Right cardiac atrium (tissue), 5 donors: ENCODE results near the gene CYCS. TPM values are rescaled to one million over a fixed set of nuclear protein-coding genes. Genes with fewer than 3 reads are reported as not detected.

Experiments
- ATAC-seq, 2 donors: fragments of 200-7000 bp; cut with Tn5 transposase; one replicate each; pipeline versions ENCODE4 v1.8.0 to v1.9.1; 2020; ENCODE audit warnings: moderate library complexity in 2 of 2, mild to moderate bottlenecking in 1 of 2
- DNase-seq, 3 donors: peaks; one replicate each; pipeline ENCODE4 v3.0.0-alpha.2; 2020
- H3K27ac ChIP-seq: one replicate; pipeline ENCODE4 v1.5.1; 2013; ENCODE audit warnings: mild to moderate bottlenecking, low read length, control low read depth, moderate library complexity
- H3K27me3 ChIP-seq: one replicate; pipeline ENCODE4 v1.6.1; 2013; ENCODE audit not compliant: control insufficient read depth, insufficient read depth
- H3K4me1 ChIP-seq: one replicate; pipeline ENCODE4 v1.6.1; 2013; ENCODE audit warnings: low read length; ENCODE audit not compliant: control insufficient read depth, insufficient read depth
- H3K4me3 ChIP-seq: one replicate; pipeline ENCODE4 v1.5.1; 2013; ENCODE audit warnings: low read length, control low read depth
- H3K9me3 ChIP-seq: one replicate; pipeline ENCODE4 v1.6.1; 2013; ENCODE audit warnings: low read length; ENCODE audit not compliant: control insufficient read depth
- WGBS: extraction: QIAGEN DNeasy Blood & Tissue Kit; methylation state at CpG from one replicate; pipeline ENCODE4 v1.1.7; 2013; 5-methylcytosine and 5-hydroxymethylcytosine counted together
- intact Hi-C, 4 donors: fragments of 100-400 bp; cut with DNase I; formaldehyde crosslinking; loops; one replicate each; pipeline versions ENCODE4 v1.11.0 to v1.14.0; 2022 to 2023
- polyA plus RNA-seq: library from polyadenylated mRNA; stranded (reverse); fragments of 200-250 nt; gene quantifications from one replicate; pipeline ENCODE4 v1.2.3, GENCODE V29; 2013
- total RNA-seq, 4 donors: library from RNA; stranded (reverse); fragmentation: NEBNext Ultra II Directional; extraction: Animal tissue kit (Norgen Biotek cat#: 25700); gene quantifications; one replicate each; pipeline ENCODE4 v1.2.1, GENCODE V29; 2021
- donor health status: healthy with polysubstance abuse.
- donor health status: DM: no; HTN: yes; CAD: no.
- donor health status: DM: no; HTN: no; CAD: no.
- donor health status: DM: no; HTN: yes; CAD: no; lungs with severe emphysema.
- donor health status: DM: yes; HTN: yes; CAD: no.

The CYCS gene
- total and polyA plus RNA-seq, 5 donors: 504 to 708 (median 653) TPM

DNA sequence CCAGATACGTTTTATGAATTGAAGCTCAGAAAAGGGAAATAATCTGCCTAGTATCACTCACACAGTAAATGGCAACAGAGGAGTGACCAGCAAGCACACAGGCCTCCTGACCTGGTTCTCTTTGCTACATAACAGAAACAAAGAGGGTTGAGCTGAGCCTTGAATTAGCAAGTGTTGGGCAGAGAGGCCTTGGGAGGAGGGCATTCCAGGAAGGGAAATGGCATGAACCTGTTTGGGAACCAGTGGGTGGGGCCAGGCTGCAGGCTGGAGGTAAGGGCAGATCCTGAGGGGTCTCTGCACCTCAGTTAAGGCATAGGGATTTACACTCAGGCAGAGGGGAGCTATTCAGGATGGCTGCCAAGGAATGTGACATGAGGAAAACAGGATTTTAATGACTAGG lies 24.8 kb upstream of the CYCS start:
- intact Hi-C loops: no loop called here
- H3K27me3 ChIP-seq: no peaks in the 10 kb centered on the region
- ATAC-seq: no peak

DNA sequence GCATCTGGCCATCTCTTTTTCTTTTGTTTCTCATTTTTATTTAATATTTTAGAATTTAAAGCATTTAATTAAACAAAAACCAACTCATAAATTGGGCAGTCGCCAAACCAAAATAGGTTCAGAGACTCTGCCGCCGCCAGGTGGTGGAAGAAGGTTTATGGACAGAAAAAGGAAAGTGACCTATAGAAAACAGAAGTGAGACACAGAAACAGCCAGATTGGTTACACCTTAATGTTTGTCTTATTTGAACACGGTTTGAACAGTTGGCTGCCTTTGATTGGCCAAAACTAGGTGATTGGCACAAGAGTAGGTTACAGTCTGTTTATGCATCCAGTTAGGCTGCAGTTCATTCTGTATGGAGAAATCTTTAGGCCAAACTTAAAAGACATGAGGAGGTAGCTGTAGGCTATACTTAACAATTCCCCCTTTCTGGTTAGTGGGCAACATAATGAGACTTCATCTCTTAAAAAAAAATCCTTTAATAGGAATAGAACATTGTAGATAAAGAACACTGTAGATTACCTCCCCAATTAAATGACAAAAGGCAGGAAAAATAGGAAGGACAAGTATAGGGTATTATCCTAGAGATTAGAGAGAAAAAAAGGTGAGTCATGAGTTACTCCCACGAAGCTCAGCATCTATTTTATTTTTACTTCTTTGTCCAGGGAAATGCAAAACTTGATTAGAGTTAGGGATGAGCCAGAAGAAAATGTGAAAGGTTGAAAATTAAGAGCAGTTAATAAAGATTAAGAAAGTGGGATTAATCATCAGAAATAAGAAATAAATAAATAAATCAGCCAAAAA lies 23.9 kb upstream of the CYCS start:
- ATAC-seq: no peak
- intact Hi-C loops: no loop called here

More for the DNA sequence above, 24.8 kb upstream of the CYCS start:
- H3K4me3 ChIP-seq: no peak overlapping the region
- H3K9me3 ChIP-seq: no peaks in the 10 kb centered on the region
- DNase-seq: no peak
- no peak overlapping the region for H3K27ac ChIP-seq
- no peaks in the 10 kb centered on the region for H3K4me1 ChIP-seq
- 91% methylated on average over 1 of the region's 1 CpG for WGBS

DNA sequence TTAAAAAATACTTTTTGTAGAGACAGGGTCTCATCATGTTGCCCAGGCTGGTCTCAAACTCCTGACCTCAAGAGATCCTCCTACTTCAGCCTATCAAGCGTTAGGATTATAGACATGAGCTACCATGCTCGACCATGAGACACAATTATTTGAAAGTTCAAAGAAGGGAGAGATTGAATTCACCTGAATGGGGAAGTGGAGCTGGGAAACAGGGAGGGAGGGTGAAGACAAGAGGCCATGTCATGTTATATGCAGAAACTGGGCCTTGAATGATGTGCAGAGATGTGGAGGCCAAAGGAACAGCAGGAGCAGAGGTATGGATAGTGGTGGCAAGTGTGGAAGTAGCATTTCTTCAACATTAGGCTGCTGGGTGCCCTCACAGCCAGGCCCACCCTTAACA lies 18.7 kb upstream of the CYCS start:
- Histone ChIP-seq H3K4me3 (no peak overlapping the region), H3K27me3 (no peaks in the 10 kb centered on the region), H3K27ac (no peak overlapping the region), H3K9me3 (no peaks in the 10 kb centered on the region), H3K4me1 (no peaks in the 10 kb centered on the region)
- DNase-seq (no peak), ATAC-seq (no peak)
- 85% methylated on average over 2 of the region's 2 CpGs for WGBS
- intact Hi-C loops: no loop called here

More for the DNA sequence above, 23.9 kb upstream of the CYCS start:
- DNase-seq: no peak
- 89% methylated on average over 5 of the region's 5 CpGs for WGBS
- no peak overlapping the region for H3K4me3 ChIP-seq
- no peaks in the 10 kb centered on the region for H3K9me3 ChIP-seq
- no peaks in the 10 kb centered on the region for H3K27me3 ChIP-seq
- H3K4me1 ChIP-seq: no peaks in the 10 kb centered on the region
- no peak overlapping the region for H3K27ac ChIP-seq

GRCh38 chr7:25139536-25139935 lies 14.5 kb upstream of the CYCS start:
- WGBS: 84% methylated on average over 1 of the region's 1 CpG
- intact Hi-C loops: no loop called here
- H3K4me3 ChIP-seq: no peak overlapping the region
- ATAC-seq (no peak), DNase-seq (no peak)
- no peaks in the 10 kb centered on the region for H3K27me3 ChIP-seq
- no peaks in the 10 kb centered on the region for H3K4me1 ChIP-seq
- no peak overlapping the region for H3K27ac ChIP-seq
- no peaks in the 10 kb centered on the region for H3K9me3 ChIP-seq

DNA sequence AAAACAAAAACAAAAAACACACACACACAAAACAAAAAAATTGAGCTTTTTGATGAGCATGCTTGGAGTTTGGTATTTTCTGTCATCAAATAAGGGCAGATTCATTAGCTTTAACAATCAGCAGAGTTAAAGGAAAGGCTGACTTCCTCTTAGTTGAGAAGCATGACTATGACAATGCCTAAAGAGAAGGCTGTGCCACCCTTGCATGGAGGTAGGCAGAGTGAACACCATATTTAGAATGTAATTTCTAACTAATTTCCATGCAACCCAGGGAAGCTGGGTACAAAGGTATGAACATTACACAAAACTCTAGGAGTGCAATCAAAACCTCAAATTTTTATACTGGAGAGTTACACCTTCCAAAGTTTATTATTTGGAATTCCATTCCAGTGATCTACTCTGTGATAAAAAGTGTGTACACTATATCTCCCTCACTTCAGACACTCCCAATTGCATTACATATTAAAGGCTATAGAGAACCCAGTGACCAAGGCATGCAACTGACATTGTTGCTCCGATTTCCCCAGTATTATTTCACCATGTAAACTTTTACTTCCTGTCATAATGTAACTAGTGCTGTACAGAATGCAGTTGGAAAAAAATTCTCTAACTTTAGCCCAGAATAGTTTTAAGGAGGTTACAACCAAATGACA lies 9.4 kb upstream of the CYCS start:
- no peaks in the 10 kb centered on the region for H3K9me3 ChIP-seq
- DNase-seq: no peak
- no peak overlapping the region for H3K4me3 ChIP-seq
- H3K27ac ChIP-seq: no peak overlapping the region
- no peaks in the 10 kb centered on the region for H3K4me1 ChIP-seq
- no peaks in the 10 kb centered on the region for H3K27me3 ChIP-seq
- ATAC-seq: no peak
- intact Hi-C loops: no loop called here
- WGBS: 68% methylated on average over 1 of the region's 1 CpG

GRCh38 chr7:25132430-25132829 lies 7.4 kb upstream of the CYCS start:
- no peak overlapping the region for H3K27ac ChIP-seq
- 82% methylated on average over 1 of the region's 1 CpG for WGBS
- intact Hi-C loops: no loop called here
- no peaks in the 10 kb centered on the region for H3K27me3 ChIP-seq
- no peaks in the 10 kb centered on the region for H3K9me3 ChIP-seq
- H3K4me1 ChIP-seq: no peaks in the 10 kb centered on the region
- no peak overlapping the region for H3K4me3 ChIP-seq
- ATAC-seq (no peak), DNase-seq (no peak)

DNA sequence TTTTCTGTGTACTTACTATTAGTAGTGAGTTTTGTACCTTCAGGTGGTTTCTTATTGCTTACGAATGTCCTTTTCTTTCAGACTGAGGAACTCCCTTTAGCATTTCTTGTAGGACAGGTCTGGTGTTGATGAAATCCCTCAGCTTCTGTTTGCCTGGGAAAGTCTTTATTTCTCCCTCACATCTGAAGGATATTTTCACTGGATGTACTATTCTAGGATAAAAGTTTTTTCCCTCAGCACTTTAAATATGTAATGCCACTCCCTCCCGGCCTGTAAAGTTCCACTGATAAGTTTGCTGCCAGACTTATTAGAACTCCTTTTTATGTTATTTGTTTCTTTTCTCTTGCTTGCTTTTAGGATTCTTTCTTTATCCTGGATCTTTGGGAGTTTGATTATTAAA lies 1.7 kb upstream of the CYCS start:
- no peak overlapping the region for H3K27ac ChIP-seq
- no peaks in the 10 kb centered on the region for H3K9me3 ChIP-seq
- ATAC-seq: no peak
- no peaks in the 10 kb centered on the region for H3K4me1 ChIP-seq
- DNase-seq: no peak
- whole genome bisulfite sequencing: 66% methylated on average over 2 of the region's 2 CpGs
- no peak overlapping the region for H3K4me3 ChIP-seq
- no peaks in the 10 kb centered on the region for H3K27me3 ChIP-seq
- intact Hi-C loops: no loop called here

GRCh38 chr7:25124465-25125136 lies 459 bp downstream of the CYCS start:
- WGBS: under 1% methylated on average over 32 of the region's 32 CpGs
- DNase-seq: peak in 1 of 3 donors; percentile 51
- peak; percentile 28 to 48 for ATAC-seq
- intact Hi-C loops: no loop called here
- no peaks in the 10 kb centered on the region for H3K27me3 ChIP-seq
- H3K4me1 ChIP-seq: no peaks in the 10 kb centered on the region
- peak overlapping the region; percentile 80 for H3K4me3 ChIP-seq
- no peaks in the 10 kb centered on the region for H3K9me3 ChIP-seq
- H3K27ac ChIP-seq: peak overlapping the region; percentile 82

GRCh38 chr7:25122373-25122772 lies 2.7 kb downstream of the CYCS start:
- DNase-seq: no peak
- Histone ChIP-seq H3K27me3 (no peaks in the 10 kb centered on the region), H3K4me1 (peaks cover 2% of the 10 kb centered on the region), H3K27ac (no peak overlapping the region), H3K9me3 (no peaks in the 10 kb centered on the region), H3K4me3 (no peak overlapping the region)
- intact Hi-C loops: no loop called here
- no peak for ATAC-seq

- no peaks in the 10 kb centered on the region for H3K27me3 ChIP-seq
- ATAC-seq: no peak
- WGBS: 96% methylated on average over 9 of the region's 9 CpGs
- no peak overlapping the region for H3K4me3 ChIP-seq
- intact Hi-C loops: no loop called here
- no peak overlapping the region for H3K27ac ChIP-seq
- no peak for DNase-seq
- peaks cover 3% of the 10 kb centered on the region for H3K4me1 ChIP-seq
- H3K9me3 ChIP-seq: no peaks in the 10 kb centered on the region
Observed at GRCh38 chr7:25121599-25121998, 3.5 kb downstream of the CYCS start.

DNA sequence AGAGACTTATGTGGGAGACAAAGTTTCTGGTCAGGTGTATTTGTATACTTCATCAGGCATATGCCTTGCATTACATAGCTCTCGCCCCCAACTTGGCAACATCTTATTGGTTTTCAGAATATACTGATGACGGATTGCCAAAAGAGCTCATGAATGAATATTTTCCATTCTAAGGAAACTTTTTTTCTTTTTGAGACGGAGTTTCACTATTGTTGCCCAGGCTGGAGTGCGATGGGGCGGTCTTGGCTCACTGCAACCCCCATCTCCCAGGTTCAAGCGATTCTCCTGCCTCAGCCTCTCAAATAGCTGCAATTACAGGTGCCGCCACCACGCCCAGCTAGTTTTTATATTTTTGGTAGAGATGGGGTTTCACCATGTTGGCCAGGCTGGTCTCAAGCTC lies 6.0 kb downstream of the CYCS start:
- DNase-seq: no peak
- no peaks in the 10 kb centered on the region for H3K27me3 ChIP-seq
- WGBS: 95% methylated on average over 8 of the region's 8 CpGs
- intact Hi-C loops: no loop called here
- no peak for ATAC-seq
- H3K4me3 ChIP-seq: no peak overlapping the region
- no peaks in the 10 kb centered on the region for H3K9me3 ChIP-seq
- no peak overlapping the region for H3K27ac ChIP-seq
- peaks cover 3% of the 10 kb centered on the region for H3K4me1 ChIP-seq
